Astrocyte of the hippocampus (primary cell): Measurements from ENCODE around the gene SEMA4C.
"Not testable (repeated sequence)": the region's sequence is repeated elsewhere in the genome, so short reads cannot be mapped to it uniquely, and the experiment has no call there.

ENCODE experiments used
- DNase-seq: peaks from one replicate; pipeline ENCODE4 v3.0.0; 2011; ENCODE audit warnings: low read depth, low spot score

Gene SEMA4C

GRCh38 chr2:96866986-96867755 lies 2.7 kb downstream of the SEMA4C start:
- DNase-seq = no peak

- no peak for DNase-seq
Observed at GRCh38 chr2:96866586-96866985, 3.3 kb downstream of the SEMA4C start.

GRCh38 chr2:96866149-96866548 lies 3.7 kb downstream of the SEMA4C start:
- no peak for DNase-seq

- no peak for DNase-seq
Observed at GRCh38 chr2:96865654-96866053, 4.2 kb downstream of the SEMA4C start.

- no peak for DNase-seq
Observed at GRCh38 chr2:96864343-96865091, 5.4 kb downstream of the SEMA4C start.

- no peak for DNase-seq
Observed at GRCh38 chr2:96863575-96864342, 6.1 kb downstream of the SEMA4C start.

- not testable (repeated sequence) for DNase-seq
Observed at GRCh38 chr2:96863056-96863455, 6.8 kb downstream of the SEMA4C start.

- DNase-seq = no peak
Observed at GRCh38 chr2:96861074-96861473, 8.8 kb downstream of the SEMA4C start.

- no peak for DNase-seq
Observed at GRCh38 chr2:96860065-96861029, 9.5 kb downstream of the SEMA4C start.

- no peak for DNase-seq
Observed at GRCh38 chr2:96859681-96860064, 10.2 kb downstream of the SEMA4C start.

- peak; percentile 30 for DNase-seq
Observed at GRCh38 chr2:96859099-96859649, 10.7 kb downstream of the SEMA4C start.

GRCh38 chr2:96857667-96858372 lies 12.1 kb downstream of the SEMA4C start, which contains the start of gene ANKRD39:
Gene ANKRD39, minus strand, starts transcription at chr2:96858016. Its CDS starts 29 bp downstream, at chr2:96857987.
- peak; percentile 100 for DNase-seq

GRCh38 chr2:96856776-96857666 lies 12.9 kb downstream of the SEMA4C start:
- peak; percentile 37 for DNase-seq

GRCh38 chr2:96853321-96853720 lies 16.6 kb downstream of the SEMA4C start:
- no peak for DNase-seq

- no peak for DNase-seq
Observed at GRCh38 chr2:96852667-96853066, 17.2 kb downstream of the SEMA4C start.

- no peak for DNase-seq
Observed at GRCh38 chr2:96848264-96848663, 21.6 kb downstream of the SEMA4C start.

GRCh38 chr2:96847586-96847985 lies 22.3 kb downstream of the SEMA4C start:
- no peak for DNase-seq

GRCh38 chr2:96846825-96847224 lies 23.1 kb downstream of the SEMA4C start:
- DNase-seq = no peak

- DNase-seq = no peak
Observed at GRCh38 chr2:96844405-96844808, 25.5 kb downstream of the SEMA4C start.
